Ishikawa (cell line): ENCODE results near the gene SELENOM.

Experiments used
- CEBPB ChIP-seq: IDR thresholded peaks from 2 replicates; pipeline ENCODE4 v1.6.1; 2012
- CREB1 ChIP-seq: IDR thresholded peaks from 2 replicates; pipeline ENCODE4 v1.6.1; 2012; ENCODE audit warnings: low read depth
- EGR1 ChIP-seq: IDR thresholded peaks from 2 replicates; pipeline ENCODE4 v1.6.1; 2012
- EP300 ChIP-seq: IDR thresholded peaks from 2 replicates; pipeline ENCODE4 v1.6.1; 2012; ENCODE audit warnings: borderline replicate concordance
- FOXM1 ChIP-seq: IDR thresholded peaks from 2 replicates; pipeline ENCODE4 v1.6.1; 2012; ENCODE audit warnings: low read depth, borderline replicate concordance
- NFIC ChIP-seq: IDR thresholded peaks from 2 replicates; pipeline ENCODE4 v1.6.1; 2012
- RAD21 ChIP-seq: IDR thresholded peaks from 2 replicates; pipeline ENCODE4 v1.6.1; 2012; ENCODE audit warnings: low read depth
- TAF1 ChIP-seq: IDR thresholded peaks from 2 replicates; pipeline ENCODE4 v1.6.1; 2012; ENCODE audit warnings: low read depth, mild to moderate bottlenecking
- TCF12 ChIP-seq: IDR thresholded peaks from 2 replicates; pipeline ENCODE4 v1.6.1; 2012; ENCODE audit warnings: low read depth
- TEAD4 ChIP-seq: IDR thresholded peaks from 2 replicates; pipeline ENCODE4 v1.6.1; 2012
- YY1 ChIP-seq: IDR thresholded peaks from 2 replicates; pipeline ENCODE4 v1.6.1; 2012; ENCODE audit warnings: low read depth
- ZBTB7A ChIP-seq: IDR thresholded peaks from 2 replicates; pipeline ENCODE4 v1.6.1; 2012; ENCODE audit warnings: low read depth
- TF ChIP-seq, protein P1 (sequence below): IDR thresholded peaks from 2 replicates; pipeline ENCODE4 v1.6.1; 2012; ENCODE audit warnings: low read depth, mild to moderate bottlenecking
- TF ChIP-seq, protein P2 (sequence below): IDR thresholded peaks from 2 replicates; pipeline ENCODE4 v1.6.1; 2012
- TF ChIP-seq, protein P3 (sequence below): IDR thresholded peaks from 2 replicates; pipeline ENCODE4 v1.6.1; 2012

Gene SELENOM

DNA sequence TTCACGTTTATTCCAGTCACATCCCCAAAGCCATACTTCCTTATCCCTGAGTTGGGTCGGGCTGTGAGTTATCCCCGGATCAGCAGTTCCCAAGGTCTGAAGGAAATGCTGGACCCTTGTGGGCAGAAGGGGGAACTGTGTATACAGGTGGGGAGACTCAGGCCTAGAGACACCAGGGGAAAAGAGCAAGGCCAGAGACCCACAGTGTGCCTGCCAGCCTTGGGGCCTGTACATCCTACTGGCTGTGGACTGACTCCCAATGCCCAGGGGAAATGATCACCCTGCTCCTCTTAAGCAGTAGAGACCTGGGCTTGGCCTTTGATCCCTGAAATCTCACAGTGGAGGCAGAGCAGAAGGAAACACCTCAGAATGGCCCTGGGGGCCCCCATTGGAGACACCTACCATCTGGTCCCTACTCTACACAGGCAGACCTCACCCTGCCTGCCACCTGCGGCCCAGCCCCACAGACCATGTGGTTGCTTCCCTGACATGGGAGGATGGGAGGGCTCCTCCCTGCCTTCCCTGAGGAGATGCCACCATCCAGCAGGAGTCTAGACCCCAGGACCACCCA, 1.3 kb downstream of the SELENOM start:
- TF ChIP-seq TAF1 (no peak), YY1 (no peak), EP300 (no peak)
- TF ChIP-seq, protein P1, sequence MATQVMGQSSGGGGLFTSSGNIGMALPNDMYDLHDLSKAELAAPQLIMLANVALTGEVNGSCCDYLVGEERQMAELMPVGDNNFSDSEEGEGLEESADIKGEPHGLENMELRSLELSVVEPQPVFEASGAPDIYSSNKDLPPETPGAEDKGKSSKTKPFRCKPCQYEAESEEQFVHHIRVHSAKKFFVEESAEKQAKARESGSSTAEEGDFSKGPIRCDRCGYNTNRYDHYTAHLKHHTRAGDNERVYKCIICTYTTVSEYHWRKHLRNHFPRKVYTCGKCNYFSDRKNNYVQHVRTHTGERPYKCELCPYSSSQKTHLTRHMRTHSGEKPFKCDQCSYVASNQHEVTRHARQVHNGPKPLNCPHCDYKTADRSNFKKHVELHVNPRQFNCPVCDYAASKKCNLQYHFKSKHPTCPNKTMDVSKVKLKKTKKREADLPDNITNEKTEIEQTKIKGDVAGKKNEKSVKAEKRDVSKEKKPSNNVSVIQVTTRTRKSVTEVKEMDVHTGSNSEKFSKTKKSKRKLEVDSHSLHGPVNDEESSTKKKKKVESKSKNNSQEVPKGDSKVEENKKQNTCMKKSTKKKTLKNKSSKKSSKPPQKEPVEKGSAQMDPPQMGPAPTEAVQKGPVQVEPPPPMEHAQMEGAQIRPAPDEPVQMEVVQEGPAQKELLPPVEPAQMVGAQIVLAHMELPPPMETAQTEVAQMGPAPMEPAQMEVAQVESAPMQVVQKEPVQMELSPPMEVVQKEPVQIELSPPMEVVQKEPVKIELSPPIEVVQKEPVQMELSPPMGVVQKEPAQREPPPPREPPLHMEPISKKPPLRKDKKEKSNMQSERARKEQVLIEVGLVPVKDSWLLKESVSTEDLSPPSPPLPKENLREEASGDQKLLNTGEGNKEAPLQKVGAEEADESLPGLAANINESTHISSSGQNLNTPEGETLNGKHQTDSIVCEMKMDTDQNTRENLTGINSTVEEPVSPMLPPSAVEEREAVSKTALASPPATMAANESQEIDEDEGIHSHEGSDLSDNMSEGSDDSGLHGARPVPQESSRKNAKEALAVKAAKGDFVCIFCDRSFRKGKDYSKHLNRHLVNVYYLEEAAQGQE: no peak

DNA sequence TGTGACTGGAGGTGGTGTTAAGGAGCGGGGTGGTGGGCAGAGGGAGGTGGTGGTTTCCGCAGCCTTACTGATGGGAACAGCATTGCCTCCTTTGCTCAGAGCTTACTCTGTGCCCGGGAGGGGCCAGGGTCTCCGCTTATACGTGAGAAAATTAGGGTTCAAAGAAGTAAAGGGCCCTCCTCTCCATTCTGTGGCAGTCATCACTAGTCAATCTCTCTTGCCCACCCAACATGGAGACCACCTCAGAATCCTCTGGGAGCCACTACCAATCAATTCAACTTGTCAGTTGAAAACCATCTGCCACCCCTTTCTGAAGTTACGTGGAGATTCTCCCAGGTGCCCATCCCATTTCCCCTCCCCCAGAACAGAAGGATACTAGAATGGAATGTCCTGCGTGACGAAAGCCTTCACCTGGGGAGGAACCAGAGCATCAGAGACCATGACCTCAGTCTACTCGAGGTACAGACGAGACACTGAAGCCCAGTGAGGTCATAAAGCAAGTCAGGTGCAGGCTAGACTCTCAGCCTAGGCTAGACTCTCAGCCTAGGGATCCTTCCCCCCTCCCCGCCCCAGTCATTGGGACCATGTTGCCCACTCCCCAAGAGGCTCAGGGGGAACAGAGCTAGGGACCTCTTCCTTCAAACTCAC, 2.0 kb downstream of the SELENOM start:
- no peak for TF ChIP-seq TAF1
- TF ChIP-seq FOXM1: no peak
- no peak for TF ChIP-seq NFIC
- TF ChIP-seq ZBTB7A: no peak
- TF ChIP-seq, protein P2, sequence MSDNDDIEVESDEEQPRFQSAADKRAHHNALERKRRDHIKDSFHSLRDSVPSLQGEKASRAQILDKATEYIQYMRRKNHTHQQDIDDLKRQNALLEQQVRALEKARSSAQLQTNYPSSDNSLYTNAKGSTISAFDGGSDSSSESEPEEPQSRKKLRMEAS: no peak
- no peak for TF ChIP-seq CREB1

DNA sequence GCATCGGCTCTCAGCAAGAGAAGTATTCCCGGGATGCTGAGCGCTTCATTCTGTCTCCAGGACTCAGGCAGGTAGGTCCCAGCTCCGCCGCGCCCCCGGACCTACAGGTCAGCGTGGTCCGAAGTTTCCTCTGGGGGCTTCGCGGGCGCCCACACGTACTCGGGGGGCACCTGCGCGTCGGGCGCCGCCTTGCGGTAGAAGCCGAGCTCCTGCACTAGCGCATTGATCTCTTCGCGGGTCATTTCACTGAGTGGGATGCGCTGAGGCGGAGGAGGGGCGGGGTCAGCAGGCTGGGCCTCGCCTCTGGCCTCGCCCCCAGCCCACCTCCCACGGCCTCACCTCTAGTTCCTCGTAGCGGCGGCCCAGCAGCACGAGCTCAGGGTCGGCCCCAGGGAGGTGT, 2.5 kb downstream of the SELENOM start:
- TF ChIP-seq CEBPB (no peak), TAF1 (no peak), CREB1 (no peak), NFIC (no peak), ZBTB7A (no peak), EP300 (no peak), TEAD4 (no peak), TCF12 (no peak)
- TF ChIP-seq, protein P2: no peak
- TF ChIP-seq, protein P1: no peak
- TF ChIP-seq, protein P3, sequence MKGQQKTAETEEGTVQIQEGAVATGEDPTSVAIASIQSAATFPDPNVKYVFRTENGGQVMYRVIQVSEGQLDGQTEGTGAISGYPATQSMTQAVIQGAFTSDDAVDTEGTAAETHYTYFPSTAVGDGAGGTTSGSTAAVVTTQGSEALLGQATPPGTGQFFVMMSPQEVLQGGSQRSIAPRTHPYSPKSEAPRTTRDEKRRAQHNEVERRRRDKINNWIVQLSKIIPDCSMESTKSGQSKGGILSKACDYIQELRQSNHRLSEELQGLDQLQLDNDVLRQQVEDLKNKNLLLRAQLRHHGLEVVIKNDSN: no peak

DNA sequence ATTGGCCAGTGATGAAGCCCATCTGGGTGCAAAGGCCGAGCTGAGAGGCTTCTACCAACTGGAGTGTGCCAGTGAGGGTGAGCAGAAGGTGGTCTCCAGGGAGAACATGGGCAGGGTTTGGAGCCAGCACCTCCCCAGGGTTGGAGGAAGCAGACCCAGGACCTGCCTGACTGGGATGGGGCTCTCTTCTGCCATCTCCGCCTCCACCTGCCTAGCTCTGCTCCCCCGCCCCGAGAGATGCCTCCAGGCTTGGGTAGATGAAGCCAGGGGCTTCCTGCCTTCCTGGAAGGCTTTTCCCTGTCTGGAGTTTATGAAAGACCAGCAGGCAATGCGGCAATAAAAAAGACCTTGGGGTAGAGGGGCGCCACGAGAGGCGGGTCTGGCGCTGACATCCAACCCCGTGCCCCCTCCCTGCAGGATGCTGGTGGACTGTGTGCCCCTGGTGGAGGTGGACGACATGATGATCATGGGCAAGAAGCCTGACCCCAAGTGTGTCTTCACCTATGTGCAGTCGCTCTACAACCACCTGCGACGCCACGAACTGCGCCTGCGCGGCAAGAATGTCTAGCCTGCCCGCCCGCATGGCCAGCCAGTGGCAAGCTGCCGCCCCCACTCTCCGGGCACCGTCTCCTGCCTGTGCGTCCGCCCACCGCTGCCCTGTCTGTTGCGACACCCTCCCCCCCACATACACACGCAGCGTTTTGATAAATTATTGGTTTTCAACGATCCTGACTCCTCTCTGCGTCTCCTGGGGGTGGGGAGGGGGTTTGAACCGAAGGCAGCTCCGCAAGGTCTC, 3.3 kb downstream of the SELENOM start:
- TF ChIP-seq CREB1 (no peak), NFIC (no peak), ZBTB7A (no peak), YY1 (no peak), TEAD4 (no peak), FOXM1 (no peak), CEBPB (no peak), EGR1 (no peak), EP300 (no peak), RAD21 (no peak), TAF1 (no peak), TCF12 (no peak)
- TF ChIP-seq, protein P1: no peak
- TF ChIP-seq, protein P3: no peak
- TF ChIP-seq, protein P2: no peak
